Psoas muscle (tissue), 8 donors: ENCODE data around the gene CMSS1. TPM values are rescaled to one million over a fixed set of nuclear protein-coding genes. Genes with fewer than 3 reads are reported as not detected.
A peak's percentile ranks its signal among the peaks of the same experiment; 100 is the strongest.

ENCODE experiments used
- ATAC-seq, 4 donors: fragments of 200-7000 bp; cut with Tn5 transposase; one replicate each; pipeline ENCODE4 v1.9.1; 2020; ENCODE audit warnings: moderate library complexity in 3 of 4, mild to moderate bottlenecking in 2 of 4
- DNase-seq, 2 donors: peaks; one replicate each; pipeline ENCODE4 v3.0.0-alpha.2; 2020
- H3K27ac ChIP-seq: fragments of 200-600 bp; one replicate; pipeline ENCODE4 v1.8.0; 2022
- H3K27me3 ChIP-seq, 3 donors: fragments of 200-600 bp in 1 of 3; one replicate each; pipeline versions ENCODE4 v1.6.1 to v1.8.0; 2013 to 2022; ENCODE audit warnings: low read length in 2 of 3, mild to moderate bottlenecking in 2 of 3, moderate library complexity in 1 of 3; ENCODE audit not compliant: insufficient read depth in 3 of 3
- H3K36me3 ChIP-seq, 2 donors: fragments of 200-600 bp in 1 of 2; one replicate each; pipeline versions ENCODE4 v1.6.1 to v1.8.0; 2013 to 2022; ENCODE audit warnings: low read depth in 1 of 2, mild to moderate bottlenecking in 1 of 2, moderate library complexity in 1 of 2; ENCODE audit not compliant: insufficient read depth in 1 of 2
- H3K4me1 ChIP-seq: fragments of 200-600 bp; one replicate; pipeline ENCODE4 v1.8.0; 2022
- H3K4me3 ChIP-seq: fragments of 200-600 bp; one replicate; pipeline ENCODE4 v1.8.0; 2022; ENCODE audit warnings: mild to moderate bottlenecking
- H3K9me3 ChIP-seq: fragments of 200-600 bp; one replicate; pipeline ENCODE4 v1.8.0; 2022
- CTCF ChIP-seq: fragments of 200-600 bp; IDR thresholded peaks from one replicate; pipeline ENCODE4 v1.8.0; 2022; ENCODE audit warnings: antibody characterized with exemption
- WGBS, 3 donors: extraction: QIAGEN DNeasy Blood & Tissue Kit; methylation state at CpG; one replicate each; pipeline versions ENCODE4 v1.1.6 to v1.1.7; 2013; 5-methylcytosine and 5-hydroxymethylcytosine counted together
- intact Hi-C, 2 donors: fragments of 100-400 bp; cut with DNase I; formaldehyde crosslinking; loops; one replicate each; pipeline versions ENCODE4 v1.11.0 to v1.14.2; 2022
- polyA plus RNA-seq, 3 donors: library from polyadenylated mRNA; stranded (reverse); fragments of 200-250 nt; gene quantifications; one replicate each; pipeline ENCODE4 v1.2.3, GENCODE V29; 2013
- total RNA-seq, 4 donors: library from RNA; stranded (reverse); fragmentation: NEBNext Ultra II Directional in 2 of 4; extraction: Animal tissue kit (Norgen Biotek cat#: 25700) in 2 of 4; gene quantifications; one replicate each; pipeline versions ENCODE4 v1.2.1 to v1.2.4, GENCODE V29; 2021 to 2023
- donor health status: healthy with polysubstance abuse.
- donor health status: DM: no; HTN: no; CAD: no; lungs with moderate emphysema.
- donor health status: Bipolar disorder and iron deficiency.
- donor health status: healthy.
- donor health status: DM: yes; HTN: yes; CAD: no.
- donor health status: DM: no; HTN: no; CAD: no.
- donor health status: DM: no; HTN: no; CAD: no.
- donor health status: DM: yes; HTN: yes; CAD: no.

The CMSS1 gene
- total and polyA plus RNA-seq, 7 donors = 18.4 to 174 (median 58.8) TPM

GRCh38 chr3:100097919-100098783 is 280.5 kb downstream of the CMSS1 start:
- ATAC-seq (peak; percentile 64 to 90 (median 82)), DNase-seq (no peak)
- WGBS, 3 donors = 23 to 45% (median 29%) methylated on average over 6 of the region's 6 CpGs
- Histone ChIP-seq H3K4me1 (peaks cover 58% of the 10 kb centered on the region), H3K36me3 (no peaks in the 10 kb centered on the region), H3K27me3 (no peaks in the 10 kb centered on the region), H3K27ac (peak overlapping the region; percentile 84), H3K4me3 (peak overlapping the region; percentile 46), H3K9me3 (no peaks in the 10 kb centered on the region)
- intact Hi-C loops = loop anchor here in 1 of 2 donors (10.0 kb wide), 1 partner anchor 1587 kb away; the partner anchor contains the start of gene RPL24
- TF ChIP-seq CTCF = no peak

GRCh38 chr3:100098784-100099070 is 281.1 kb downstream of the CMSS1 start:
- ATAC-seq (no peak), DNase-seq (no peak)
- intact Hi-C loops = loop anchor here in 1 of 2 donors (10.0 kb wide), 1 partner anchor 1586 kb away; the partner anchor contains the start of gene RPL24
- Histone ChIP-seq H3K9me3 (no peaks in the 10 kb centered on the region), H3K27me3 (no peaks in the 10 kb centered on the region), H3K4me3 (peak overlapping the region; percentile 46), H3K27ac (peak overlapping the region; percentile 84), H3K4me1 (peaks cover 60% of the 10 kb centered on the region), H3K36me3 (no peaks in the 10 kb centered on the region)
- TF ChIP-seq CTCF = no peak

GRCh38 chr3:100099621-100100020 is 282.0 kb downstream of the CMSS1 start:
- DNase-seq (no peak), ATAC-seq (no peak)
- no peaks in the 10 kb centered on the region for H3K27me3 ChIP-seq
- H3K27ac ChIP-seq = peak overlapping the region; percentile 84
- no peaks in the 10 kb centered on the region for H3K9me3 ChIP-seq
- peaks cover 68% of the 10 kb centered on the region for H3K4me1 ChIP-seq
- 34 to 48% (median 44%) methylated on average over 2 of the region's 2 CpGs for WGBS, 3 donors
- H3K4me3 ChIP-seq = peak overlapping the region; percentile 46
- H3K36me3 ChIP-seq = no peaks in the 10 kb centered on the region
- intact Hi-C loops = loop anchor here in 1 of 2 donors (10.0 kb wide), 1 partner anchor 1585 kb away; the partner anchor contains the start of gene RPL24
- no peak for TF ChIP-seq CTCF

- Histone ChIP-seq H3K9me3 (no peaks in the 10 kb centered on the region), H3K4me1 (peaks cover 72% of the 10 kb centered on the region), H3K36me3 (no peaks in the 10 kb centered on the region), H3K4me3 (peak overlapping the region; percentile 46), H3K27ac (peak overlapping the region; percentile 84), H3K27me3 (no peaks in the 10 kb centered on the region)
- WGBS, 3 donors = 94 to 100% (median 96%) methylated on average over 2 of the region's 2 CpGs
- intact Hi-C loops = no loop called here
- DNase-seq (no peak), ATAC-seq (no peak)
- no peak for TF ChIP-seq CTCF
Observed at GRCh38 chr3:100100425-100100824, 282.8 kb downstream of the CMSS1 start.
